Sigmoid colon (tissue), 4 donors: ENCODE data around the gene CDK13.

Experiments
- CTCF ChIP-seq, 4 experiments: fragments of 450-650 bp in 3 of 4; fragments of 200-600 bp in 1 of 4; IDR thresholded peaks; one replicate each; pipeline ENCODE4 v1.5.1; 2016 to 2019; ENCODE audit warnings: antibody characterized with exemption in 4 of 4, mild to moderate bottlenecking in 3 of 4, moderate library complexity in 2 of 4
- EP300 ChIP-seq, 4 donors: sonication (generic); formaldehyde crosslinking; IDR thresholded peaks; one replicate each; pipeline ENCODE4 v1.6.1; 2017; ENCODE audit warnings: antibody characterized with exemption in 4 of 4
- POLR2A ChIP-seq, 2 donors: fragments of 450-650 bp; IDR thresholded peaks; one replicate each; pipeline ENCODE4 v1.6.1; 2016; ENCODE audit warnings: antibody characterized with exemption in 2 of 2, mild to moderate bottlenecking in 2 of 2, moderate library complexity in 2 of 2

GRCh38 chr7:40024841-40025240, 74.8 kb downstream of the CDK13 start:
- TF ChIP-seq CTCF (IDR thresholded peaks at IDR 0.05) (no peak), POLR2A (IDR thresholded peaks at IDR 0.05) (no peak), EP300 (IDR thresholded peaks at IDR 0.05) (no peak)
